SU-DHL-6 (cell line): ENCODE results near the gene GAS5.
"Not testable (repeated sequence)": the region's sequence is repeated elsewhere in the genome, so short reads cannot be mapped to it uniquely, and the experiment has no call there.

Experiments used
- H2AFZ ChIP-seq: fragments of 200-600 bp; sonication (generic); 2 replicates; pipeline ENCODE4 v1.6.1; 2014; ENCODE audit warnings: low read depth, mild to moderate bottlenecking, moderate library complexity, mixed read lengths, antibody characterized with exemption, low read length; ENCODE audit not compliant: severe bottlenecking
- H3F3A ChIP-seq: fragments of 200-600 bp; shearing (Covaris generic); 2 replicates; pipeline ENCODE4 v1.6.0; 2016; ENCODE audit warnings: antibody characterized with exemption, mild to moderate bottlenecking; ENCODE audit not compliant: insufficient read depth
- H3K27ac ChIP-seq: fragments of 200-600 bp; sonication (generic); 2 replicates; pipeline ENCODE4 v1.5.1; 2016; ENCODE audit warnings: low read depth, mild to moderate bottlenecking, low read length, moderate library complexity, mixed read lengths
- H3K27me3 ChIP-seq: fragments of 200-600 bp; sonication (generic), shearing (Covaris generic); 2 replicates; pipeline ENCODE4 v1.6.0; 2014; ENCODE audit warnings: mild to moderate bottlenecking, low read length
- H3K36me3 ChIP-seq: fragments of 200-600 bp; sonication (generic); 2 replicates; pipeline ENCODE4 v1.6.1; 2014; ENCODE audit warnings: mild to moderate bottlenecking, low read length, mixed read lengths
- H3K4me2 ChIP-seq: fragments of 300-600, 200-600 bp; shearing (Covaris generic), sonication (generic); 2 replicates; pipeline ENCODE4 v1.6.0; 2014; ENCODE audit warnings: low read length, low read depth, mild to moderate bottlenecking; ENCODE audit not compliant: poor library complexity, severe bottlenecking
- H3K4me3 ChIP-seq: fragments of 200-600 bp; sonication (generic); 2 replicates; pipeline ENCODE4 v1.5.1; 2014; ENCODE audit warnings: antibody characterized with exemption, low read length, mild to moderate bottlenecking, mixed read lengths; ENCODE audit not compliant: insufficient read depth, poor library complexity, severe bottlenecking
- H3K79me2 ChIP-seq: fragments of 200-600 bp; sonication (generic); 2 replicates; pipeline ENCODE4 v1.6.1; 2014; ENCODE audit warnings: mild to moderate bottlenecking, low read length, moderate library complexity; ENCODE audit not compliant: insufficient read depth
- H3K9ac ChIP-seq: fragments of 200-600 bp; sonication (generic); 2 replicates; pipeline ENCODE4 v1.7.0; 2014; ENCODE audit warnings: mild to moderate bottlenecking, low read length
- H3K9me2 ChIP-seq: fragments of 200-600 bp; sonication (generic); replicated peaks from 2 replicates; pipeline ENCODE4 v1.6.1; 2014; ENCODE audit warnings: low read length; ENCODE audit not compliant: insufficient read depth
- H3K9me3 ChIP-seq: fragments of 200-600 bp; sonication (generic); 2 replicates; pipeline ENCODE4 v1.6.1; 2014; ENCODE audit warnings: low read length, mixed read lengths; ENCODE audit not compliant: insufficient read depth
- H4K20me1 ChIP-seq: fragments of 200-600 bp; sonication (generic); 2 replicates; pipeline ENCODE4 v1.6.1; 2014; ENCODE audit warnings: low read depth, mild to moderate bottlenecking, antibody characterized with exemption, low read length, moderate library complexity, mixed read lengths
- CTCF ChIP-seq: fragments of 200-600 bp; sonication (generic); IDR thresholded peaks from one replicate; pipeline ENCODE4 v1.5.1; 2017; ENCODE audit warnings: antibody characterized with exemption, mild to moderate bottlenecking, low read length, moderate library complexity; ENCODE audit not compliant: insufficient read depth, poor library complexity, severe bottlenecking
- EZH2phosphoT487 ChIP-seq: fragments of 200-600 bp; sonication (generic), shearing (Covaris generic); conservative IDR thresholded peaks from 2 replicates; pipeline ENCODE4 v1.6.1; 2018; ENCODE audit warnings: mild to moderate bottlenecking, antibody characterized with exemption, low read length, moderate library complexity, mixed read lengths

The GAS5 gene

DNA sequence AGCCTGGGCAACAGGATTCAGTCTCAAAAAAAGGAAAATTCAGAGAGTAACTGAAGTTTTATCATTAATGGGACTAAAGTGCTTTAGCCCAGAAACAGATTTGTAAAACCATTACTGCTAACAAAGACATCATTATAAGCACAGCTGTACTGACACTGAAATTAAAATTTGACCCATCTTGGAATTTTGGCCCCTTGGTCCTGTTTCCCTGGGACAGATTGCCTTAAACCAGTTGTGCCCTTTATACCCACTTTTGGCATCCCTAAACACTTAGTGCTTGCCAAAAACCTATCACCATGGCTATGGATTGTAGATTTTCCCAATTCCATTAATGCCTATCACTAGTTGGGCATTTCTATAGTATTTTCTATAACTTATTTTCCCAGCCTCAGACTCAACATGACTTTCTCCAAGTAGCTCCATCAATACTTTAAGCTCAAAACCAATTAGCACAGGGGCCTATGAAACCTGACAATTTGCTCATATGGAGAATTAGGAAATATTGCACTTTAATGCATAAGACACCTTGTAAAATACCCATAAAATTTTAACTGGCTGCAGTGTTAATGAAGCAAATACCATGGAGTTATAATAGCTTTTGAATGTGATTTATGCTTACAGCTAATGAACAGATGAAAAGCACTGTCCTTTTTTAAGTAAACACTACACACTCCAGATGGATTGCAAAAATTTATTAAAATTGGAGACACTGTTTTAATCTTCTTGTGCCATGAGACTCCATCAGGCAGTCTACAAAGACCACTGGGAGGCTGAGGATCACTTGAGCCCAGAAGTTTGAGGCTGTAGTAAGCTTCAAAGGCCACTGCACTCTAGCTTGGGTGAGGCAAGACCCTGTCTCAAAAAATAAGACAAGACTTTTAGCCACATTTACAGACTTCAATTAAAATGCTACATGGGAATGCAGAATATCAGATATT is 4.3 kb downstream of the GAS5 start:
- Histone ChIP-seq H3K27ac (peak overlapping the region; percentile 52), H3F3A (peaks cover 79% of the 10 kb centered on the region), H3K36me3 (peaks cover 54% of the 10 kb centered on the region), H4K20me1 (peaks cover 10% of the 10 kb centered on the region; the same call in 1 of the 2 replicates), H3K9me3 (no peaks in the 10 kb centered on the region), H3K4me2 (peak overlapping the region; percentile 2), H3K9me2 (no peaks in the 10 kb centered on the region), H3K9ac (no peak overlapping the region), H3K27me3 (no peaks in the 10 kb centered on the region), H3K4me3 (no peak overlapping the region), H2AFZ (no peak overlapping the region), H3K79me2 (peaks cover 16% of the 10 kb centered on the region)
- TF ChIP-seq EZH2phosphoT487 = no peak
- no peak for TF ChIP-seq CTCF

DNA sequence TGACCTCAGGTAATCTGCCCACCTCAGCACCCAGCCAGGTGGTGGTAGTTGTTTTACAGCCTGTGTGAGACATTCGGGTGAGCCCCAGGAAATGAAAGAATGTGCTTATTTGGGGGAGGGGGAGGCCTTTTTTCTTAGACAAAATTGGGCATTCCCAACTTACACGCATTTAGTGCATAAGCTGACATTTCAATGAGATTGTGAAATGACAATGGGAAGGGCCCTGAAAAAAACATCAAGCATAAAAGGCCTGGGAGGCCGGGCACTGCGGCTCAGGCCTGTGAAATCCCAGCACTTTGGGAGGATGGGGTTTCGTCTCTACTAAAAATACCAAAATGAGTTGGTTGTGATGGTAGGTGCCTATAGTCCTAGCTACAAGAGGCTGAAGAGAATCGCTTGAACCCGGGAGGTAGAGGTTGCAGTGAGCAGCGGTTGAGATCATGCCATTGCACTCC is 5.0 kb downstream of the GAS5 start:
- Histone ChIP-seq H3K9me3 (no peaks in the 10 kb centered on the region), H3K4me3 (no peak overlapping the region), H3K4me2 (no peak overlapping the region), H3F3A (peaks cover 86% of the 10 kb centered on the region), H3K9me2 (no peaks in the 10 kb centered on the region), H3K27me3 (no peaks in the 10 kb centered on the region), H3K36me3 (peaks cover 56% of the 10 kb centered on the region), H4K20me1 (peaks cover 10% of the 10 kb centered on the region; the same call in 1 of the 2 replicates), H3K27ac (peak overlapping the region; percentile 52), H2AFZ (no peak overlapping the region), H3K9ac (no peak overlapping the region), H3K79me2 (peaks cover 16% of the 10 kb centered on the region)
- TF ChIP-seq EZH2phosphoT487 (no peak), CTCF (no peak)

- Histone ChIP-seq H3K27ac (peak overlapping the region; percentile 52), H4K20me1 (peaks cover 10% of the 10 kb centered on the region; the same call in 1 of the 2 replicates), H3K79me2 (peaks cover 11% of the 10 kb centered on the region), H3K36me3 (peaks cover 57% of the 10 kb centered on the region), H3F3A (peaks cover 86% of the 10 kb centered on the region)
- H3K27me3 ChIP-seq, H3K4me2 ChIP-seq, H3K9ac ChIP-seq, H3K9me2 ChIP-seq, H3K4me3 ChIP-seq, H3K9me3 ChIP-seq, H2AFZ ChIP-seq: not testable (repeated sequence)
Measured at GRCh38 chr1:173862146-173862768, 5.5 kb downstream of the GAS5 start.

- H3K36me3 ChIP-seq = peaks cover 56% of the 10 kb centered on the region
Measured at GRCh38 chr1:173861731-173862145, 6.1 kb downstream of the GAS5 start.

More at GRCh38 chr1:173861731-173862145, 6.1 kb downstream of the GAS5 start:
- H3K4me3 ChIP-seq = no peak overlapping the region
- no peaks in the 10 kb centered on the region for H3K27me3 ChIP-seq
- no peak overlapping the region for H3K9ac ChIP-seq
- H4K20me1 ChIP-seq = 0 out of 2 replicates have a peak, but pooled peaks cover 10% of the 10 kb centered on the region
- peaks cover 6% of the 10 kb centered on the region for H3K79me2 ChIP-seq
- no peak overlapping the region for H2AFZ ChIP-seq
- no peaks in the 10 kb centered on the region for H3K9me3 ChIP-seq
- H3K4me2 ChIP-seq = no peak overlapping the region
- no peaks in the 10 kb centered on the region for H3K9me2 ChIP-seq
- TF ChIP-seq CTCF = no peak
- no peak for TF ChIP-seq EZH2phosphoT487
- H3K27ac ChIP-seq = peak overlapping the region; percentile 52
- H3F3A ChIP-seq = peaks cover 86% of the 10 kb centered on the region
